Lower leg skin (tissue), 4 donors: ENCODE data around the gene STK38L. TPM values are rescaled to one million over a fixed set of nuclear protein-coding genes. Genes with fewer than 3 reads are reported as not detected.

Experiments used
- DNase-seq, 2 donors: peaks; one replicate each; pipeline ENCODE4 v3.0.0-alpha.2; 2019; ENCODE audit warnings: low spot score in 2 of 2
- H3K4me3 ChIP-seq: fragments of 200-600 bp; sonication (generic); 2 replicates; pipeline ENCODE4 v1.5.1; 2017; ENCODE audit warnings: mild to moderate bottlenecking, low read depth; ENCODE audit not compliant: poor library complexity, severe bottlenecking
- POLR2A ChIP-seq, 2 donors: fragments of 450-650 bp; IDR thresholded peaks; one replicate each; pipeline ENCODE4 v1.6.1; 2016 to 2017; ENCODE audit warnings: antibody characterized with exemption in 2 of 2, mild to moderate bottlenecking in 1 of 2, moderate library complexity in 1 of 2
- WGBS, 2 donors: methylation state at CpG; one replicate each; pipeline ENCODE4 v1.1.5; 2018; 5-methylcytosine and 5-hydroxymethylcytosine counted together
- intact Hi-C: fragments of 100-400 bp; cut with DNase I; formaldehyde crosslinking; loops from one replicate; pipeline ENCODE4 v1.15.0; 2023; ENCODE audit warnings: low total_unique reads
- total RNA-seq, 4 donors: library from RNA; depleted of rRNA; stranded (reverse); fragments of >200 nt; gene quantifications; one replicate each; pipeline ENCODE4 v1.1.0, GENCODE V29; 2016
- TF ChIP-seq, protein P1 (sequence below), 3 donors: fragments of 450-650 bp; IDR thresholded peaks; one replicate each; pipeline ENCODE4 v1.5.1; 2016; ENCODE audit warnings: antibody characterized with exemption in 3 of 3, mild to moderate bottlenecking in 3 of 3, moderate library complexity in 2 of 3

The STK38L gene
- total RNA-seq, 4 donors from 2014 or later: 19.1 to 39.2 (median 27.1) TPM

DNA sequence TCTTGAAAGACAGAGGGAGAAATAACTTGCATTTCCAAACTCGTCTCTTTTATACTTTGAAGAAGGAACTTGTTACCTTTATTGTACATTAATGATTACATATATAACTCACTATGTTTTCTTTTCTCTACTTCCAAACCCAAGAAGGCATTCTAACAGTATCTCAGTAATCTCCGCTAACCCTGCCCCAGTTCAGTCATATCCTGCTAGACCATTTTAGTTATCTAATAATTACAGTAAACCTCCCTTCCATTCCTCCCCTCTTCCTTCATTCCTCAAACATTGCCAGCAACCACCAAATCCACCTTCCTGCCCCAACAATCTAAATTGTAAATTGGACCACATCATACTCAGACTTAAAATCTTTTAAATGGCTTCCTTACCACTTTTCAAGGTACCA, 30.6 kb downstream of the STK38L start:
- no peak for DNase-seq
- no peak overlapping the region for H3K4me3 ChIP-seq
- intact Hi-C loops: no loop called here
- TF ChIP-seq, protein P1, sequence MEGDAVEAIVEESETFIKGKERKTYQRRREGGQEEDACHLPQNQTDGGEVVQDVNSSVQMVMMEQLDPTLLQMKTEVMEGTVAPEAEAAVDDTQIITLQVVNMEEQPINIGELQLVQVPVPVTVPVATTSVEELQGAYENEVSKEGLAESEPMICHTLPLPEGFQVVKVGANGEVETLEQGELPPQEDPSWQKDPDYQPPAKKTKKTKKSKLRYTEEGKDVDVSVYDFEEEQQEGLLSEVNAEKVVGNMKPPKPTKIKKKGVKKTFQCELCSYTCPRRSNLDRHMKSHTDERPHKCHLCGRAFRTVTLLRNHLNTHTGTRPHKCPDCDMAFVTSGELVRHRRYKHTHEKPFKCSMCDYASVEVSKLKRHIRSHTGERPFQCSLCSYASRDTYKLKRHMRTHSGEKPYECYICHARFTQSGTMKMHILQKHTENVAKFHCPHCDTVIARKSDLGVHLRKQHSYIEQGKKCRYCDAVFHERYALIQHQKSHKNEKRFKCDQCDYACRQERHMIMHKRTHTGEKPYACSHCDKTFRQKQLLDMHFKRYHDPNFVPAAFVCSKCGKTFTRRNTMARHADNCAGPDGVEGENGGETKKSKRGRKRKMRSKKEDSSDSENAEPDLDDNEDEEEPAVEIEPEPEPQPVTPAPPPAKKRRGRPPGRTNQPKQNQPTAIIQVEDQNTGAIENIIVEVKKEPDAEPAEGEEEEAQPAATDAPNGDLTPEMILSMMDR (IDR thresholded peaks at IDR 0.05): no peak
- no peak for TF ChIP-seq POLR2A (IDR thresholded peaks at IDR 0.05)
- WGBS, 2 donors: 91% methylated on average over 2 of the region's 2 CpGs

DNA sequence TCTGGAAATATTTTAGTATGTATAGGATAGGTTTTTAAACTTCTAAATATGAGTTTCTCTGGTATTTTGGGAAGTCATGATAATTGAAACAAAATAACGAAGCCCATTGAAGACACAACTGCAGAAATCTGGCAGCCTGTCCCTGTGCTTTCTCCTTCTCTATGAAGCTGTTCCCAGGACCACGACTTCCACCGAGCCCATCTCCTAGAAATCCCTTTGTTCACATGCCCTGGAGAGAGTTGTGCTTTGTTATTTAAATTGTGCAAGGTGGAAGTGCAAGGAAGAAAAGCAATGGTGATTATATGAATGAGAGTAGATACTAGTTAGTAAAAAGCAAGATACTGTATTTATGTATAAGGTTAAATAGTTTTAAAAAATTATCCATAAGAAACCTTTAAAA, 32.2 kb downstream of the STK38L start:
- TF ChIP-seq, protein P1 (IDR thresholded peaks at IDR 0.05): no peak
- TF ChIP-seq POLR2A (IDR thresholded peaks at IDR 0.05): no peak
- no peak overlapping the region for H3K4me3 ChIP-seq
- WGBS, 2 donors: 71 to 73% methylated on average over 3 of the region's 3 CpGs
- intact Hi-C loops: no loop called here
- DNase-seq: no peak

DNA sequence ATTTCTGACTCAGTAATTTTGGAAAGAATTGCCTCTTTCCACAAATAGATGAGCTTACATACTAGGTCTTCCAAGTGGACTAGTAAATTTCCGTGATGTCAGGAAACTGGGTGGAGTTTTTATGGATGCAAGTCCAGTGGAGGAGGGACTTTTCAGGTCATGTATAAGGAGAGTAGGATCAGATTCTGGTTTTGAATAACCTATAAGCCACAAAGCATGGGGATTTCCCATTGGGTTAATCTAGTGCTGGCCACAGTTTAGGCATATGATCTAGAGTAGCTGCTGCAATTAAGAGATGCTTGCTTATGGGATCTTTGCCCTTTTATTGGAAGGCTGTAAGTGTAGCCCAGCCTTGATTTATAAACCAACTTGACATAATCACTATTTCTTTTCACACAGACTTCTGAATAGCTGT, 33.8 kb downstream of the STK38L start:
- peak in 1 of 2 donors; percentile 49 for DNase-seq
- 14 to 17% methylated on average over 1 of the region's 1 CpG for WGBS, 2 donors
- TF ChIP-seq POLR2A (IDR thresholded peaks at IDR 0.05): no peak
- TF ChIP-seq, protein P1 (IDR thresholded peaks at IDR 0.05): no peak
- intact Hi-C loops: no loop called here
- no peak overlapping the region for H3K4me3 ChIP-seq

DNA sequence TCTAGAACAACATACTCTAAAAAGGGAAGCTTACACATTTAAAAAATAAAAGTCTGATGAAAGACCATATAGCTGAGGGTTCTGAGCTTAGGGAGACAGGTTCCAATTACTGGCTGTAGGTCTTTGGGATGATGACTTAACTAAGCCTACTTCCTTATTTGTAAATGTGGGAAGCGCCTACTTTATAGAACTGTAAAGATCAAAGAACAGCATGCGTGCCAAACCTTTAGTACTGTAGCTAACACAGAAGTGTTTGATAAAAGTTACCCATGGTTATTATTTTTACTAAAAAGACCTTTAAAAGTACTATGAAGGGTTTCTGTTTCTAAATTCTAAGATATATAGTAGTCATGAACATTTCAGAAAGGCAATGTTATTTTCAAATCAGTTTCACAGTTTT, 35.7 kb downstream of the STK38L start:
- H3K4me3 ChIP-seq: no peak overlapping the region
- TF ChIP-seq POLR2A (IDR thresholded peaks at IDR 0.05): no peak
- intact Hi-C loops: no loop called here
- DNase-seq: no peak
- WGBS, 2 donors: 63 to 64% methylated on average over 2 of the region's 2 CpGs

DNA sequence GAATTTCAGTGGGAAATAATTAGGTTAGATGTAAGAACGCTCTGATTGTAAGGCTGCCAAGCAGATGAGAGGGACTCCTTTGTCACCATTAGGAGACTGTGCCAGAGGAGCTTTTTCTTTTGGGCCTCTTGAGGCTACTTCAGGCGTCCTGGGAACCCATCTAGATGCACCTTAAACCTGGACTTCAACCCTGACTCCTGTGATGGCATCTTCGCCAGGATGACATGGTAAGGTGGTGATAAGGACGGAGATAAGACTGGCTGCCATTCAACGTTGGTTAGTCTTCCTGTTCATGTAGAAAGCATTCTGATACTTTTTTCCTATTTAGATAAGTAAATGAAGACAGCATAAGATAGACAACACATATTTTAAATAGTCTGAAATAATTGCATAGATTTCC, 36.3 kb downstream of the STK38L start:
- intact Hi-C loops: no loop called here
- 72 to 83% methylated on average over 5 of the region's 5 CpGs for WGBS, 2 donors
- H3K4me3 ChIP-seq: no peak overlapping the region
- DNase-seq: no peak
- TF ChIP-seq, protein P1 (IDR thresholded peaks at IDR 0.05): no peak
- no peak for TF ChIP-seq POLR2A (IDR thresholded peaks at IDR 0.05)

DNA sequence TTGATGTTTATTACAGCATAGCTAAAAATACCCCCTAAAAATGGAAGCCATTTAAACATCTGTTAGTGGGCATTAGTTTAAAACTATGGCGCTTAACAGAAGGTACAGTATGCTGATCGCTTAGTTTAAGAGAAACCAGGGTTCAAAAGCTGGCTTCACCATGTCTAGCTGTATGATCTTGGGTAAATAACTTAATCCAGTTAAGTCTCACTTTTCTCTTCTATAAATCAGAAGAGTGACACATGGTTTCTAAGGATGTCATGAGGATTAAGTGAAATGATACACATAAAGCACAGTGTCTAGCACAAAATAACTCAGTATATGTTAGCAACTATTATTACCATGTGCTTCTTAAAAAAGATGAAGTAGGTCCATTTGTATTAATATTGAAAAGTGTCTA, 38.7 kb downstream of the STK38L start:
- DNase-seq: no peak
- H3K4me3 ChIP-seq: no peak overlapping the region
- TF ChIP-seq POLR2A (IDR thresholded peaks at IDR 0.05): no peak
- TF ChIP-seq, protein P1 (IDR thresholded peaks at IDR 0.05): no peak
- intact Hi-C loops: no loop called here
- WGBS, 2 donors: 88 to 92% methylated on average over 2 of the region's 2 CpGs
